DMS114 treated with DMSO at 0.1 percent for 48 hours (cell line): ENCODE results near the gene RAVER1.
"Not testable (repeated sequence)": the region's sequence is repeated elsewhere in the genome, so short reads cannot be mapped to it uniquely, and the experiment has no call there.

Experiments
- DNase-seq: peaks from one replicate; lab custom pipeline; 2025; ENCODE audit not compliant: unreplicated experiment; lab: John Stamatoyannopoulos, UW

RAVER1 gene, protein sequence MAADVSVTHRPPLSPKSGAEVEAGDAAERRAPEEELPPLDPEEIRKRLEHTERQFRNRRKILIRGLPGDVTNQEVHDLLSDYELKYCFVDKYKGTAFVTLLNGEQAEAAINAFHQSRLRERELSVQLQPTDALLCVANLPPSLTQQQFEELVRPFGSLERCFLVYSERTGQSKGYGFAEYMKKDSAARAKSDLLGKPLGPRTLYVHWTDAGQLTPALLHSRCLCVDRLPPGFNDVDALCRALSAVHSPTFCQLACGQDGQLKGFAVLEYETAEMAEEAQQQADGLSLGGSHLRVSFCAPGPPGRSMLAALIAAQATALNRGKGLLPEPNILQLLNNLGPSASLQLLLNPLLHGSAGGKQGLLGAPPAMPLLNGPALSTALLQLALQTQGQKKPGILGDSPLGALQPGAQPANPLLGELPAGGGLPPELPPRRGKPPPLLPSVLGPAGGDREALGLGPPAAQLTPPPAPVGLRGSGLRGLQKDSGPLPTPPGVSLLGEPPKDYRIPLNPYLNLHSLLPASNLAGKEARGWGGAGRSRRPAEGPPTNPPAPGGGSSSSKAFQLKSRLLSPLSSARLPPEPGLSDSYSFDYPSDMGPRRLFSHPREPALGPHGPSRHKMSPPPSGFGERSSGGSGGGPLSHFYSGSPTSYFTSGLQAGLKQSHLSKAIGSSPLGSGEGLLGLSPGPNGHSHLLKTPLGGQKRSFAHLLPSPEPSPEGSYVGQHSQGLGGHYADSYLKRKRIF

GRCh38 chr19:10332965-10333757 lies at the start of gene RAVER1:
TSS of gene RAVER1 (minus strand) at chr19:10333529. CDS start at chr19:10333507, 22 bp downstream.
- peak; percentile 76 for DNase-seq

DNA sequence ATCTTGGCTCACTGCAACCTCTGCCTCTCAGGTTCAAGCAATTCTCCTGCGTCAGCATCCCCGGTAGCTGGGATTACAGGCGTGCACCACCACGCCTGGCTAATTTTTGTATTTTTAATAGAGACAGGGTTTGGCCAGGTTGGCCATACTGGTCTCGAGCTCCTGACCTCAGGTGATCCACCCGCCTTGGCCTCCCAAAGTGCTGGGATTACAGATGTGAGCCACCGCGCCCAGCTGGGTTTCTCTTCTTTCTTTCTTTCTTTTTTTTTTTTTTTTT lies 49.8 kb upstream of the RAVER1 start:
- DNase-seq, result not testable (repeated sequence)

GRCh38 chr19:10380313-10381102 lies 47.2 kb upstream of the RAVER1 start, which contains the start of gene TYK2:
TSS of gene TYK2 (minus strand) at chr19:10380572. CDS start at chr19:10378406, 2,166 bp downstream.
- DNase-seq, result peak; percentile 92

GRCh38 chr19:10379880-10380312 lies 46.6 kb upstream of the RAVER1 start:
- DNase-seq, result no peak

DNA sequence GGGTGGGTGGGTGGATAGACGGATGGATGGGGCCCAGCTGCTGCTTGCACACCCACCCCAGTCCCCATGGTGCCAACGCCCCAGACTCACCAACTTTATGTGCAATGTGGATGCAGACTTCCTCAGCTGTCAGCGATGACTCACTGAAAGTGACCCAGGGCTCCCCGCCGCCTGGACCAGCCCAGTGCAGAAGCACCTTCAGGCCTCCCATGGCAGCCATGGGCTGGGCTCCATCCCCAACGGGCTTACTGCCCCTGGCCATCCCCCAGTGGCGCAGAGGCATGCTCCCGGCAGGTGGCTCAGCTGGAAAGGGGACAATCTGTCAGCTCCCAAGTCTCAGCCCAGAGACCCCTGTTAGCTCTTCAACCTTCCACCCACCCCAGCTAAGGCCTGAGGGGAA lies 44.8 kb upstream of the RAVER1 start:
- no peak for DNase-seq

DNA sequence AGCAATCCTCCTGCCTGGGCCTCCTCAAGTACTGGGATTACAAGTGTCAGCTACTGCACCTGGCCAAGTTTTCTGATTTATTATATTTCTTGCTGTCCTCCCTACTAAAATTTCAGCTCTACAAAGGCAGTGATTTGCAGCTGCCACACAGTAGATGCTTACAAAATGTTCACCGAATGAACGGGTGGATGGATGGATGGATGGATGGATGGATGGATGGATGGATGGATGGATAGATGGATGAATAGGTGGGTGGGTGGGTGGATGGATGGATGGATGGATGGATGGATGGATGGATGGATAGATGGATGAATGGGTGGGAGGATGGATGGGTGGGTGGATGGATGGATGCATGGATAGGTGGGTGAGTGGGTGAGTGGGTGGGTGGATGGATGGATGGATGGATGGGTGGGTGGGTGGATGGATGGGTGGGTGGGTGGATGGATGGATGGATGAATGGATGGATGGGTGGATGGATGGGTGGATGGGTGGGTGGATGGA lies 43.9 kb upstream of the RAVER1 start:
- not testable (repeated sequence) for DNase-seq

DNA sequence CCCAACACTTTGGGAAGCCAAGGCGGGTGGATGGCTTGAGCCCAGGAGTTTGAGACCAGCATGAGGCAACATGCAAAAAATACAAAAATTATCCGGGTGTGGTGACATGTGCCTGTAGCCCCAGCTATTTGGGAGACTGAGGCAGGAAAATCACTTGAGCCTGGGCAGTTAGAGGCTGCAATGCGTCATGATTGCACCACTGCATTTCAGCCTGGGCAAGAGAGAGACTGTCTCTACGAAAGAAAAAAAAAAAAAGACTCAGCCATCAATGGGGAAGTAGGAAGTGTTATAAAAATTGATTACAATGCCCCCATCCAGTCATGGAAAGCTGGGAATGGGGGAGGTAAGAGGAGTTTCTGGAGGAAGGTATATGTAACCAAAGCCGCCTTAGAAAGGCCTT lies 41.6 kb upstream of the RAVER1 start:
- DNase-seq, result no peak

DNA sequence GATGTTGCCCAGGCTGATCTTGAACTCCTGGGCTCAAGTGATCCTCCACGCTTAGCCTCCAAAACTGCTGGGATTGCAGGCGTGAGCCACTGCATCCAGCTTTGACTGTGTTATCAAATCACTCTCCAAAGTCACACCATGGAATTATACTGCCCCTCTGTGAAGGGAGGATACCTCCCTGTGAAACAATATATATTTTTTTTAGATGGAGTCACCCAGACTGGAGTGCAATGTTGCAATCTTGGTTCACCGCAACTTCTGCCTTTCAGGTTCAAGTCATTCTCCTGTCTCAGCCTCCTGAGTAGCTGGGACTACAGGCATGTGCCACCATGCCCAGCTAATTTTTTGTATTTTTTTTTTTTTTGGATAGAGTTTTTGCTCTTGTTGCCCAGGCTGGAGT lies 39.4 kb upstream of the RAVER1 start:
- DNase-seq, result no peak

DNA sequence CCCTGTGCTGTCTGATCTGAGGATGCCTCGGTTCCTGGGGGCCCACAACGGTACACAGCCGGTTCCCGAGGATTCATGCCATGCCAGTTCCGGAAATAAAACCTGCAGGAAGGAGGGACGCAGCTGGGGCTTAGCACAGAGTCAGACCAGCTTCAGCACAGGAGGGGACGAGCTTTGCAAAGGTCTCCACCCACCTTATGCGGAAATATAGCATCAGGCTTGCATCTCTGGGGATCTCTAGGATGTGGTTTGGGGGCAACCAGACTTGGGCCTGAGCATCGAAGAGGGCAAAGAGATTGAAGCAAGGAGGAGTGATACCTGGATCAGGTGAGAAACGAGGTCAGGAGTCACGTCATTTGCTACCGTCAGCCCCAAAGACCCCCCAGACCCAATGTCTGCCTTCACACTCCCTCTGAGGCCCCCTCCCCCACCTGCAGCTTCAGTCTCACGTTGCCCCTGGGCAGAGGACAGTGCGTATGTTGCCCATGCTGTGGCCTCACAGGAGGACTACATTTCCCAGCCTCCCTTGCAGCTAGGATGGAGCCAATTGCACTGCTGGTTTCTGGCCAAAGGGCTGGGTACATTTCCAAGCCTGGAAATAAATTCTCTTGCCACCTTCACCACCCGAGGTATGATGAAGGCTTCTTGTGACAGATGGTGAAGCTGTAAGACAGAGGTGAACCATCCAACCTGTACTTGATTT lies 34.9 kb upstream of the RAVER1 start:
- DNase-seq, result no peak

DNA sequence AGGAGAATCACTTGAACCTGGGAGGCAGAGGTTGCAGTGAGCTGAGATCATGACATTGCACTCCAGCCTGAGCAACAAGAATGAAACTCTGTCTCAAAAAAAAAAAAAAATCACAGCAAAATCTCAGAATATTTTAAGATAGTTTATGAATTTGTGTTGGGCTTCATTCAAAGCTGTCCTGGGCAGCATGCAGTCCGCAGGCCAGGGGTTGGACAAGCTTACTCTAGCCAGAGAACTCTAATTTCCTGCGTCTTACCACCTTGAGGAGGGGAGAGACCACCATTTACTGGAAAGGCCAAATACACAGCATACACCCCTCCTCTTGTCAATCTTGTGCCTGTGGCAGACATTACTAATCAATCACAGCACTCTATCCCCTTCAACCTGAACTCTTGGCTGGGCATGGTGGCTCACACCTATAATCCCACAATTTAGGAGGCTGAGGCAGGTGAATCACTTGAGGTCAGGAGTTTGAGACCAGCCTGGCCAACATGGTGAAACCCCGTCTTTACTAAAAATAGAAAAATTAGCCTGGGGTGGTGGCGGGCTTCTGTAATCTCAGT lies 33.7 kb upstream of the RAVER1 start:
- not testable (repeated sequence) for DNase-seq

GRCh38 chr19:10365518-10365917 lies 32.2 kb upstream of the RAVER1 start:
- DNase-seq, result no peak

DNA sequence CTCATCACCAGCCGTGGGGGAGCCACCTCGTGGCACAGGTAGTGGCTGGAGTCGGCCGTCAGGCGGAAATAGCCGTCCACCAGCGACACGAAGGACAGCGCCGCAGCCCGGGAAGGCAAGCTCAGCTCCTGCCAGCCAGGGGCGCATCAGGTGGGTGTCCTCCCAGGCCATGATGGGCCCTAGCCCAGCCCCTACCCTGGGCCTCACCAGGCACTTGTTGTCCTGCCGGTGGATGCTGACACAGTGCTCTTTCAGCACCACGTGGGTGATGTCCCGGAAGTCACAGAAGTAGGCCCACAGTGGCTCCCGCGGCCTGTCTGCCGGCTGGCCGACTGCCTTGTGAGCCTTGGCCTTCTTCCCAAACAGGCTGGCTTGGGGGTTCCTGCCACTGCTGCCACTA lies 31.3 kb upstream of the RAVER1 start:
- DNase-seq, result no peak

GRCh38 chr19:10363789-10364281 lies 30.5 kb upstream of the RAVER1 start:
- DNase-seq, result no peak

DNA sequence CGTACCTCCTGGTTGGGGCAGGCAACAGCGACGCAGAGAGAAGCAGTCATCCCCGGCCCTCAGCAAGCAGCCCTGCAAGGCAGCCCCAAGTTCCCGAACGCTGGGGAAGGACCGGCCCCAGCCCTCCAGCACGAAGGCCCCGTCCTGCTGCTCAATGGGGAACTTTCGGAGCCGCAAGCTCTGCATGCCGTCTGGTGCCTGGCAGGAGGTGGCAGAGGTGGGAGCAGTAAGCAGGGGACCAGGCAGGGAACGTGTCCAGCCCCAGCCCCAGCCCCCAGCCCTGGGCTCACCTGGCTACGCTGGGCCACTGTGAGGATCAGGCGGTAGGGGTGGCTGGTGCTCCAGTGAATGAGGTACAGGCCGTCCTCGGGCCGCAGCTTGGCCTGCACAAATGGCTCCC lies 28.9 kb upstream of the RAVER1 start:
- no peak for DNase-seq

GRCh38 chr19:10361569-10362011 lies 28.3 kb upstream of the RAVER1 start:
- DNase-seq, result no peak

DNA sequence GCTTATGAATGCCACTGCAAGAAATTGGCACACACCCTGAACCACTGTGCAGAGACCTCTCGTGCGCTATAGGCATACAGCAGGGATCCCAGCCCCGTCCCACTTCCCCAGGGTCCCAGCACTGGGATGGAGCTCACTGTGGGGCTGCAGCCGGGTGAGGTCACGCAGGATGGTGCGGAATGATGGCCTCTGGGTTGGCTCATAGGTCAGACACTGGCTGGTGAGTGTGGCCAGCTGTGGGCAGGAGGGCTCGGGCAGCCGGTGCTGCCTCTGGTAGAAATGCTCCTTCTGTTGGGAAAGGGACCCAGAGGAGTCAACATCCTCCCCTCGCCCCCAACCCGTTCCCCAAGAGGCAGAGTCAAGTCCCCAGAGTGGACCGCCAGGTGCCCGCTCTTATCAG lies 23.1 kb upstream of the RAVER1 start:
- DNase-seq, result no peak

- DNase-seq, result no peak
Measured at GRCh38 chr19:10353793-10354391, 20.6 kb upstream of the RAVER1 start.

GRCh38 chr19:10352764-10353671 lies 19.7 kb upstream of the RAVER1 start:
- DNase-seq, result no peak
